Stimulated activated CD4-positive, alpha-beta T cell treated with anti-CD3 and anti-CD28 coated beads, Interleukin-4, amount 100 ng/mL, for 1 hour (primary cell): Measurements from ENCODE around the gene ARHGAP1.
"Not testable (repeated sequence)": the region's sequence is repeated elsewhere in the genome, so short reads cannot be mapped to it uniquely, and the experiment has no call there.

Experiments
- DNase-seq: peaks from one replicate; pipeline ENCODE4 v3.0.0-alpha.2; 2020

ARHGAP1 gene

GRCh38 chr11:46722566-46723358 is 22.3 kb upstream of the ARHGAP1 start:
- no peak for DNase-seq

GRCh38 chr11:46721286-46721685 is 20.9 kb upstream of the ARHGAP1 start:
- DNase-seq, result no peak

- DNase-seq, result no peak
These were observed 19.3 kb upstream of the ARHGAP1 start for GRCh38 chr11:46719543-46720218.

- no peak for DNase-seq
These were observed 18.7 kb upstream of the ARHGAP1 start, which contains the start of gene F2 for GRCh38 chr11:46719048-46719542. Gene F2 (plus strand): TSS chr11:46719213. CDS start chr11:46719236, 23 bp downstream.

GRCh38 chr11:46718155-46719019 is 18.0 kb upstream of the ARHGAP1 start:
- no peak for DNase-seq

GRCh38 chr11:46717825-46718154 is 17.4 kb upstream of the ARHGAP1 start:
- DNase-seq, result not testable (repeated sequence)

GRCh38 chr11:46712874-46713576 is 12.6 kb upstream of the ARHGAP1 start:
- DNase-seq, result no peak

- DNase-seq, result no peak
These were observed 10.9 kb upstream of the ARHGAP1 start for GRCh38 chr11:46711303-46711702.

GRCh38 chr11:46710821-46711269 is 10.4 kb upstream of the ARHGAP1 start:
- DNase-seq, result no peak

GRCh38 chr11:46709351-46709750 is 8.9 kb upstream of the ARHGAP1 start:
- DNase-seq, result not testable (repeated sequence)

- DNase-seq, result no peak
These were observed 6.5 kb upstream of the ARHGAP1 start for GRCh38 chr11:46706886-46707285.

- no peak for DNase-seq
These were observed 4.8 kb upstream of the ARHGAP1 start for GRCh38 chr11:46705070-46705688.

- no peak for DNase-seq
These were observed 747 bp upstream of the ARHGAP1 start for GRCh38 chr11:46701078-46701654.

- no peak for DNase-seq
These were observed 1.8 kb downstream of the ARHGAP1 start for GRCh38 chr11:46698597-46698996.

- DNase-seq, result no peak
These were observed 2.7 kb downstream of the ARHGAP1 start for GRCh38 chr11:46697723-46698122.

- no peak for DNase-seq
These were observed 3.1 kb downstream of the ARHGAP1 start for GRCh38 chr11:46697303-46697702.

GRCh38 chr11:46696212-46696558 is 4.2 kb downstream of the ARHGAP1 start:
- no peak for DNase-seq

GRCh38 chr11:46695345-46696211 is 4.8 kb downstream of the ARHGAP1 start:
- DNase-seq, result no peak

GRCh38 chr11:46694607-46695006 is 5.8 kb downstream of the ARHGAP1 start:
- no peak for DNase-seq

GRCh38 chr11:46694072-46694471 is 6.3 kb downstream of the ARHGAP1 start:
- DNase-seq, result no peak

GRCh38 chr11:46693597-46694012 is 6.8 kb downstream of the ARHGAP1 start:
- DNase-seq, result no peak
